Mesendoderm (in vitro differentiated cells): ENCODE results near the gene P2RY6.

ENCODE experiments used
- DNase-seq: peaks from one replicate; pipeline ENCODE4 v3.0.0; 2013
- H2AK5ac ChIP-seq: 2 replicates; pipeline ENCODE4 v1.6.1; 2013; ENCODE audit warnings: low read length, inconsistent platforms
- H2BK120ac ChIP-seq: 2 replicates; pipeline ENCODE4 v1.6.1; 2013; ENCODE audit warnings: low read depth, mild to moderate bottlenecking, low read length, moderate library complexity, mixed read lengths
- H2BK15ac ChIP-seq: replicated peaks from 2 replicates; pipeline ENCODE4 v1.6.1; 2013; ENCODE audit warnings: low read depth, mild to moderate bottlenecking, moderate library complexity
- H2BK5ac ChIP-seq: 2 replicates; pipeline ENCODE4 v1.6.1; 2013; ENCODE audit warnings: low read length, inconsistent platforms
- H3K18ac ChIP-seq: 2 replicates; pipeline ENCODE4 v1.6.1; 2013; ENCODE audit warnings: mild to moderate bottlenecking, low read length, mixed read lengths
- H3K23ac ChIP-seq: one replicate; pipeline ENCODE4 v1.6.1; 2013; ENCODE audit warnings: low read length
- H3K27ac ChIP-seq: 2 replicates; pipeline ENCODE4 v1.5.1; 2013; ENCODE audit warnings: low read depth, mild to moderate bottlenecking, inconsistent platforms, low read length, moderate library complexity
- H3K27me3 ChIP-seq: 2 replicates; pipeline ENCODE4 v1.6.1; 2013; ENCODE audit warnings: low read length, control low read depth, mild to moderate bottlenecking, inconsistent platforms; ENCODE audit not compliant: insufficient read depth, poor library complexity
- H3K36me3 ChIP-seq: 2 replicates; pipeline ENCODE4 v1.6.1; 2013; ENCODE audit warnings: low read length, inconsistent platforms; ENCODE audit not compliant: control insufficient read depth, insufficient read depth
- H3K4ac ChIP-seq: one replicate; pipeline ENCODE4 v1.6.1; 2013; ENCODE audit warnings: low read depth, mild to moderate bottlenecking, low read length, moderate library complexity
- H3K4me1 ChIP-seq: 2 replicates; pipeline ENCODE4 v1.6.1; 2013; ENCODE audit warnings: low read depth, low read length, inconsistent platforms; ENCODE audit not compliant: control insufficient read depth
- H3K4me2 ChIP-seq: 2 replicates; pipeline ENCODE4 v1.6.1; 2013; ENCODE audit warnings: low read length
- H3K4me3 ChIP-seq: 2 replicates; pipeline ENCODE4 v1.5.1; 2013; ENCODE audit warnings: mild to moderate bottlenecking, low read length
- H3K56ac ChIP-seq: one replicate; pipeline ENCODE4 v1.6.1; 2013; ENCODE audit warnings: low read length
- H3K79me1 ChIP-seq: 2 replicates; pipeline ENCODE4 v1.6.1; 2013; ENCODE audit warnings: low read length, inconsistent platforms
- H3K79me2 ChIP-seq: 2 replicates; pipeline ENCODE4 v1.6.1; 2013; ENCODE audit warnings: mild to moderate bottlenecking, low read length; ENCODE audit not compliant: control insufficient read depth, insufficient read depth
- H3K9ac ChIP-seq: 2 replicates; pipeline ENCODE4 v1.6.1; 2013; ENCODE audit warnings: low read length, inconsistent platforms
- H4K5ac ChIP-seq: one replicate; pipeline ENCODE4 v1.6.1; 2013; ENCODE audit warnings: low read length
- H4K8ac ChIP-seq: one replicate; pipeline ENCODE4 v1.6.1; 2013; ENCODE audit warnings: low read depth, mild to moderate bottlenecking, control low read depth, low read length, moderate library complexity
- WGBS: extraction: QIAGEN DNeasy Blood & Tissue Kit; methylation state at CpG from one replicate; pipeline ENCODE4 v1.1.7; 2013; ENCODE audit warnings: low lambda C conversion rate, missing lambda C conversion rate; ENCODE audit not compliant: insufficient coverage; ENCODE audit errors: extremely low coverage; 5-methylcytosine and 5-hydroxymethylcytosine counted together

Gene P2RY6

DNA sequence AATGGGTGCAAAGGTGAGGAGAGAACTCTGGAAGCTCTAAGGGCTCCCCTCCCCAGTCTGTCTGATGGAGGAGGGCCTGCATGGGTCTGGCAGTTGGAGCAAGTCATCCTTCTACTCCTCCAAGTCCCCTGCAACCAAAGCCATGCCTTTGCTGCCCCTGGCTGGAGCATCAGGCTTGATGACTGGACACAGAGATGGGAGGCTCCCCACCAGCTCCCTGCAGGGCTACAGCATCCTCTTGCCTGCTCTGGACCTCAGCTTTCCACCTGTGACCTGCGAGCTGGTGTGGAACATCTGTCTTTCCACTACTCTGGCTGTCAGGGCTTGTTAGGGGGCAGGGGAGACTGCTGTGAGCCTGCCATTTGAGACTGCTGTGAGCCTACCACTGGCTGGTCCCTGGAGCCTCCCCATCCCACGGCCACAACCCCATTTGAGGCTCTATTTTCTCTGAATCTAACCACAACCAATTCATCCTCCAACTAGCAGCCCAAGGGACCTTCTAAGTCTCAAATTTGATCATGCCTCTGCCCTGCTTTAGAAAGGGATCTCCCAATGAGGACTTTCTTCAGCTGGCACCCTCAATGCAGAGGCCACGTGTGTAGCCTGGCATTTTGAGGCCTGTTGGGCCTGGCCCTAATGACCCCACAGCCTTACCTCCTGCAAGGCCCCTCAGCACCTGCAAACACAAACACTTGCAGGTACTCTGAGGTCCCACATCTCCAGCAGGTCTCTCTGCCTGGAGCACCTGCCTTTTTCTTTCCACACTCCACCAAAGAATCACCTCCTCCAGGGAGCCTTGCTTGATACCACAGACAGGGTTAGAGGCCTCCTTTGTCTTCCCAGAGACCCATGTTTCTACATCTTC lies 9.9 kb downstream of the P2RY6 start:
- H2AK5ac ChIP-seq = no peak overlapping the region
- no peak overlapping the region for H4K8ac ChIP-seq
- H3K4me3 ChIP-seq = no peak overlapping the region

DNA sequence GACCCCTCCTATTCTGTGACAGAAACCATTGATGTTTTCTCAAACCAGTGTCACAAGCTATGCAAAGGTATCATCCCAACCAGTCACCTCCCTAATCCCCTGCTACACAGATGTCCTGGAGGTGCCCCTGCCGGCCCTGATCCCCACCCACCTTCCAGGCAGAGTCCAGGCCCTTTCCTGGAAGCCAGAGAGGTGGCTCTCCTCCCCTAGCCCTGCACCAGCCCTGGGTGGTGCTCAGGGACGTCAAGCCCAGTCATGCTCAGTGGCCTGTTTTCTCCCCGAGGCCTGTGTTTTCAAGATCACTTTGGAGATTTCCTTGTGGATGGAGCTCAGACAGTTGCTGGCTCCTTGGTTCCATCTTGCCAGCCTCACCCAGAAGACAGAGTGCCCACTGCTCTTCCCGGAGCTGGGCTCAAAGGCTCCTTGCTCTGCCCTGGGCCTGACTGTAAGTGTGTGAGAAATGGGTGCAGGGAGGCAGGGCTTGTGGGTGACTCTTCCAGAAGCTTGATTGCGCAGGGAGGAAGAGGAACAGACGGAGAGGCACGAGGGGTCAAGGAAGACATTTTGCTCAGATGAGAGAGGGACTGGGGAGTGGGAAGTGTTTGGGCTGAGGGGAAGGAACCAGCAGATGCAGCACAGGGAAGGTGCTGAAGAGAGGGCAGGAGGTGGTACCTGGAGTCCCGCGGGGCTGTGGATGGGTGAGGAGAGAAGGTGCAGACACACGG lies 11.3 kb downstream of the P2RY6 start:
- no peaks in the 10 kb centered on the region for H3K4me1 ChIP-seq
- no peak overlapping the region for H2BK5ac ChIP-seq
- no peaks in the 10 kb centered on the region for H3K79me1 ChIP-seq
- no peak overlapping the region for H3K23ac ChIP-seq
- H2BK120ac ChIP-seq = no peak overlapping the region
- H4K5ac ChIP-seq = no peak overlapping the region
- H3K79me2 ChIP-seq = no peaks in the 10 kb centered on the region
- H3K4ac ChIP-seq = no peak overlapping the region
- H3K27ac ChIP-seq = no peak overlapping the region
- H3K4me2 ChIP-seq = no peak overlapping the region
- no CpG with 5 or more reads among the region's 10 CpGs for WGBS
- H3K36me3 ChIP-seq = no peaks in the 10 kb centered on the region
- H3K9ac ChIP-seq = no peak overlapping the region
- no peak for DNase-seq
- H3K18ac ChIP-seq = no peak overlapping the region
- H3K56ac ChIP-seq = no peak overlapping the region
- H2AK5ac ChIP-seq = no peak overlapping the region
- no peaks in the 10 kb centered on the region for H3K27me3 ChIP-seq
- no peak overlapping the region for H4K8ac ChIP-seq
- H2BK15ac ChIP-seq = no peak overlapping the region
- no peak overlapping the region for H3K4me3 ChIP-seq

More for the DNA sequence above, 9.9 kb downstream of the P2RY6 start:
- Histone ChIP-seq H2BK15ac (no peak overlapping the region), H3K56ac (no peak overlapping the region), H3K23ac (no peak overlapping the region), H4K5ac (no peak overlapping the region), H3K4me2 (no peak overlapping the region), H2BK5ac (no peak overlapping the region), H3K9ac (no peak overlapping the region), H3K27ac (no peak overlapping the region), H3K79me2 (no peaks in the 10 kb centered on the region), H3K79me1 (no peaks in the 10 kb centered on the region), H3K18ac (no peak overlapping the region), H3K4me1 (no peaks in the 10 kb centered on the region), H2BK120ac (no peak overlapping the region), H3K36me3 (no peaks in the 10 kb centered on the region), H3K27me3 (no peaks in the 10 kb centered on the region), H3K4ac (no peak overlapping the region)
- no CpG with 5 or more reads among the region's 3 CpGs for WGBS
- DNase-seq = no peak

- Histone ChIP-seq H3K9ac (no peak overlapping the region), H3K27me3 (no peaks in the 10 kb centered on the region), H3K4me3 (no peak overlapping the region), H2BK5ac (no peak overlapping the region), H3K4me2 (no peak overlapping the region), H3K4ac (no peak overlapping the region), H3K36me3 (no peaks in the 10 kb centered on the region), H3K79me2 (no peaks in the 10 kb centered on the region), H3K79me1 (no peaks in the 10 kb centered on the region), H3K4me1 (peaks cover under 1% of the 10 kb centered on the region), H4K8ac (no peak overlapping the region), H2BK15ac (no peak overlapping the region), H3K27ac (no peak overlapping the region), H3K18ac (no peak overlapping the region), H2BK120ac (no peak overlapping the region), H4K5ac (no peak overlapping the region), H3K56ac (no peak overlapping the region), H3K23ac (no peak overlapping the region), H2AK5ac (no peak overlapping the region)
- no CpG with 5 or more reads among the region's 3 CpGs for WGBS
- no peak for DNase-seq
Measured at GRCh38 chr11:73284106-73284505, 12.0 kb downstream of the P2RY6 start.

- Histone ChIP-seq H2AK5ac (no peak overlapping the region), H2BK15ac (no peak overlapping the region), H3K9ac (no peak overlapping the region), H3K18ac (no peak overlapping the region), H3K4me1 (peaks cover 3% of the 10 kb centered on the region), H3K4me2 (no peak overlapping the region), H2BK120ac (no peak overlapping the region), H3K79me1 (no peaks in the 10 kb centered on the region), H3K27ac (no peak overlapping the region), H2BK5ac (no peak overlapping the region), H3K4me3 (no peak overlapping the region), H3K27me3 (no peaks in the 10 kb centered on the region), H3K79me2 (no peaks in the 10 kb centered on the region), H4K5ac (no peak overlapping the region), H3K36me3 (no peaks in the 10 kb centered on the region), H3K23ac (no peak overlapping the region), H3K56ac (no peak overlapping the region), H4K8ac (no peak overlapping the region), H3K4ac (no peak overlapping the region)
- no CpG with 5 or more reads among the region's 1 CpG for WGBS
- no peak for DNase-seq
Measured at GRCh38 chr11:73285721-73286120, 13.6 kb downstream of the P2RY6 start.

GRCh38 chr11:73286240-73286810 lies 14.2 kb downstream of the P2RY6 start:
- Histone ChIP-seq H3K79me1 (no peaks in the 10 kb centered on the region), H3K56ac (no peak overlapping the region), H3K23ac (no peak overlapping the region), H4K5ac (no peak overlapping the region), H2BK15ac (no peak overlapping the region), H3K27ac (no peak overlapping the region), H2AK5ac (no peak overlapping the region), H2BK120ac (no peak overlapping the region), H3K9ac (no peak overlapping the region), H2BK5ac (no peak overlapping the region), H3K4ac (no peak overlapping the region), H3K79me2 (no peaks in the 10 kb centered on the region), H3K4me1 (peaks cover 3% of the 10 kb centered on the region), H3K18ac (no peak overlapping the region), H3K4me3 (no peak overlapping the region), H3K4me2 (no peak overlapping the region), H3K36me3 (no peaks in the 10 kb centered on the region), H3K27me3 (no peaks in the 10 kb centered on the region), H4K8ac (no peak overlapping the region)
- DNase-seq = no peak
- WGBS = no CpG with 5 or more reads among the region's 9 CpGs
